K562 (cell line): ENCODE data around the gene PITRM1. TPM values are rescaled to one million over a fixed set of nuclear protein-coding genes. Genes with fewer than 3 reads are reported as not detected.

Experiments
- EHMT2 ChIP-seq: fragments of 450-650 bp; IDR thresholded peaks from 2 replicates; pipeline ENCODE4 v1.6.1; 2018; ENCODE audit warnings: antibody characterized with exemption
- HSF4 ChIP-seq: fragments of 250-450 bp; sonication (Bioruptor Pico); IDR thresholded peaks from 2 replicates; pipeline ENCODE4 v2.1.2; 2022; ENCODE audit warnings: mild to moderate bottlenecking, moderate library complexity, borderline replicate concordance
- MAZ ChIP-seq, 2 experiments: fragments of 450-650 bp in 1 of 2; sonication (generic) in 1 of 2; formaldehyde crosslinking; IDR thresholded peaks in 1 of 2; conservative IDR thresholded peaks in 1 of 2; 2 replicates each; pipeline versions ENCODE4 v1.4.0 to v1.5.0; 2020; ENCODE audit warnings: mild to moderate bottlenecking in 1 of 2, missing genetic modification reagents in 1 of 2
- ZNF740 ChIP-seq, 3 experiments: fragments of 200-800 bp in 1 of 3; sonication (Bioruptor generic) in 1 of 3; sonication (generic) in 1 of 3; formaldehyde crosslinking in 1 of 3; IDR thresholded peaks; 2 replicates each; pipeline versions ENCODE4 v1.6.1 to v1.8.0; 2016 to 2022; ENCODE audit warnings: mild to moderate bottlenecking in 2 of 3, missing compliant biosample characterization in 2 of 3, missing genetic modification characterization in 2 of 3, missing genetic modification reagents in 1 of 3
- ZNF766 ChIP-seq: fragments of 200-800 bp; sonication (Bioruptor generic); conservative IDR thresholded peaks from 2 replicates; pipeline ENCODE4 v1.6.1; 2016; ENCODE audit warnings: missing genetic modification characterization, missing compliant biosample characterization
- polyA plus RNA-seq, 8 experiments: library from polyadenylated mRNA; depleted of rRNA in 4 of 8; stranded (reverse) in 5 of 8; unstranded in 3 of 8; fragments of >200 nt; fragmentation: Nextera tagmentation in 2 of 8; fragmentation: Illumina TruSeq in 1 of 8; extraction: Ambion mirVana in 2 of 8; extraction: Trizol in 1 of 8; gene quantifications; 2 replicates each; pipeline versions ENCODE4 v1.2.1 to v1.2.3, GENCODE V29; 2011 to 2014; ENCODE audit warnings: inconsistent platforms in 1 of 8, missing spikeins in 1 of 8
- total RNA-seq, 7 experiments: library from RNA; depleted of rRNA in 6 of 7; stranded (reverse); fragments of >200 nt in 6 of 7; fragmentation: Illumina TruSeq in 2 of 7; extraction: Trizol in 2 of 7; gene quantifications; 2 replicates each; pipeline versions ENCODE4 v1.2.1 to v1.2.3, GENCODE V29; 2011 to 2021; ENCODE audit warnings: low replicate concordance in 1 of 7
- TF ChIP-seq, protein P1 (sequence below), 2 experiments: fragments of 450-650 bp; formaldehyde crosslinking in 1 of 2; IDR thresholded peaks; 2 replicates each; pipeline versions ENCODE4 v1.4.0 to v1.6.1; 2014 to 2020; ENCODE audit warnings: mild to moderate bottlenecking in 2 of 2, borderline replicate concordance in 1 of 2, low read depth in 1 of 2
- TF ChIP-seq, protein P2 (sequence below), 2 experiments: fragments of 450-650 bp in 1 of 2; sonication (generic) in 1 of 2; formaldehyde crosslinking in 1 of 2; IDR thresholded peaks; 2 replicates each; pipeline versions ENCODE4 v1.7.1 to v1.9.0; 2016 to 2022; ENCODE audit warnings: inconsistent platforms in 1 of 2, mild to moderate bottlenecking in 1 of 2, missing genetic modification reagents in 1 of 2

Gene PITRM1
- total and polyA plus RNA-seq, 9 of the 15 experiments (the other 6 are each of a cell fraction or from before 2014, with no cell fraction given): 21.1 to 70.4 (median 39.7) TPM

GRCh38 chr10:3096149-3096548 is 76.4 kb downstream of the PITRM1 start (continued):
- TF ChIP-seq, protein P1, sequence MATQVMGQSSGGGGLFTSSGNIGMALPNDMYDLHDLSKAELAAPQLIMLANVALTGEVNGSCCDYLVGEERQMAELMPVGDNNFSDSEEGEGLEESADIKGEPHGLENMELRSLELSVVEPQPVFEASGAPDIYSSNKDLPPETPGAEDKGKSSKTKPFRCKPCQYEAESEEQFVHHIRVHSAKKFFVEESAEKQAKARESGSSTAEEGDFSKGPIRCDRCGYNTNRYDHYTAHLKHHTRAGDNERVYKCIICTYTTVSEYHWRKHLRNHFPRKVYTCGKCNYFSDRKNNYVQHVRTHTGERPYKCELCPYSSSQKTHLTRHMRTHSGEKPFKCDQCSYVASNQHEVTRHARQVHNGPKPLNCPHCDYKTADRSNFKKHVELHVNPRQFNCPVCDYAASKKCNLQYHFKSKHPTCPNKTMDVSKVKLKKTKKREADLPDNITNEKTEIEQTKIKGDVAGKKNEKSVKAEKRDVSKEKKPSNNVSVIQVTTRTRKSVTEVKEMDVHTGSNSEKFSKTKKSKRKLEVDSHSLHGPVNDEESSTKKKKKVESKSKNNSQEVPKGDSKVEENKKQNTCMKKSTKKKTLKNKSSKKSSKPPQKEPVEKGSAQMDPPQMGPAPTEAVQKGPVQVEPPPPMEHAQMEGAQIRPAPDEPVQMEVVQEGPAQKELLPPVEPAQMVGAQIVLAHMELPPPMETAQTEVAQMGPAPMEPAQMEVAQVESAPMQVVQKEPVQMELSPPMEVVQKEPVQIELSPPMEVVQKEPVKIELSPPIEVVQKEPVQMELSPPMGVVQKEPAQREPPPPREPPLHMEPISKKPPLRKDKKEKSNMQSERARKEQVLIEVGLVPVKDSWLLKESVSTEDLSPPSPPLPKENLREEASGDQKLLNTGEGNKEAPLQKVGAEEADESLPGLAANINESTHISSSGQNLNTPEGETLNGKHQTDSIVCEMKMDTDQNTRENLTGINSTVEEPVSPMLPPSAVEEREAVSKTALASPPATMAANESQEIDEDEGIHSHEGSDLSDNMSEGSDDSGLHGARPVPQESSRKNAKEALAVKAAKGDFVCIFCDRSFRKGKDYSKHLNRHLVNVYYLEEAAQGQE (IDR thresholded peaks at IDR 0.05; ENCODE audit: borderline replicate concordance): no peak
- TF ChIP-seq, protein P1 (CRISPR knock-in tag; IDR thresholded peaks at IDR 0.05; ENCODE audit: low read depth): 0 out of 2 replicates have a peak, but pooled peaks have one; percentile 35
- TF ChIP-seq ZNF740 (CRISPR knock-in tag; IDR thresholded peaks at IDR 0.05) (0 out of 2 replicates have a peak, but pooled peaks have one; percentile 6), ZNF740 (tag; IDR thresholded peaks at IDR 0.05) (peak in 1 of 2 experiments; percentile 41; a peak in 1 of 4 replicates), ZNF766 (0 out of 2 replicates have a peak, but pooled peaks have one; percentile 1), HSF4 (peak; percentile 8; the same call in 1 of the 2 replicates), EHMT2 (no peak), MAZ (CRISPR knock-in tag; conservative IDR thresholded peaks at IDR 0.05 in 1 of 2, IDR thresholded peaks at IDR 0.05 in 1 of 2) (peak in 1 of 2 experiments; percentile 34; a peak in 1 of 4 replicates)
- TF ChIP-seq, protein P2, sequence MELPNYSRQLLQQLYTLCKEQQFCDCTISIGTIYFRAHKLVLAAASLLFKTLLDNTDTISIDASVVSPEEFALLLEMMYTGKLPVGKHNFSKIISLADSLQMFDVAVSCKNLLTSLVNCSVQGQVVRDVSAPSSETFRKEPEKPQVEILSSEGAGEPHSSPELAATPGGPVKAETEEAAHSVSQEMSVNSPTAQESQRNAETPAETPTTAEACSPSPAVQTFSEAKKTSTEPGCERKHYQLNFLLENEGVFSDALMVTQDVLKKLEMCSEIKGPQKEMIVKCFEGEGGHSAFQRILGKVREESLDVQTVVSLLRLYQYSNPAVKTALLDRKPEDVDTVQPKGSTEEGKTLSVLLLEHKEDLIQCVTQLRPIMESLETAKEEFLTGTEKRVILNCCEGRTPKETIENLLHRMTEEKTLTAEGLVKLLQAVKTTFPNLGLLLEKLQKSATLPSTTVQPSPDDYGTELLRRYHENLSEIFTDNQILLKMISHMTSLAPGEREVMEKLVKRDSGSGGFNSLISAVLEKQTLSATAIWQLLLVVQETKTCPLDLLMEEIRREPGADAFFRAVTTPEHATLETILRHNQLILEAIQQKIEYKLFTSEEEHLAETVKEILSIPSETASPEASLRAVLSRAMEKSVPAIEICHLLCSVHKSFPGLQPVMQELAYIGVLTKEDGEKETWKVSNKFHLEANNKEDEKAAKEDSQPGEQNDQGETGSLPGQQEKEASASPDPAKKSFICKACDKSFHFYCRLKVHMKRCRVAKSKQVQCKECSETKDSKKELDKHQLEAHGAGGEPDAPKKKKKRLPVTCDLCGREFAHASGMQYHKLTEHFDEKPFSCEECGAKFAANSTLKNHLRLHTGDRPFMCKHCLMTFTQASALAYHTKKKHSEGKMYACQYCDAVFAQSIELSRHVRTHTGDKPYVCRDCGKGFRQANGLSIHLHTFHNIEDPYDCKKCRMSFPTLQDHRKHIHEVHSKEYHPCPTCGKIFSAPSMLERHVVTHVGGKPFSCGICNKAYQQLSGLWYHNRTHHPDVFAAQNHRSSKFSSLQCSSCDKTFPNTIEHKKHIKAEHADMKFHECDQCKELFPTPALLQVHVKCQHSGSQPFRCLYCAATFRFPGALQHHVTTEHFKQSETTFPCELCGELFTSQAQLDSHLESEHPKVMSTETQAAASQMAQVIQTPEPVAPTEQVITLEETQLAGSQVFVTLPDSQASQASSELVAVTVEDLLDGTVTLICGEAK (IDR thresholded peaks at IDR 0.05): peak; percentile 29
- TF ChIP-seq, protein P2 (CRISPR knock-in tag; IDR thresholded peaks at IDR 0.05): no peak
